ENCODE measurements around the gene POU2F2.
"Not testable (repeated sequence)": the region's sequence is repeated elsewhere in the genome, so short reads cannot be mapped to it uniquely, and the experiment has no call there.

Gene POU2F2

GRCh38 chr19:42048992-42049391 lies 83.3 kb downstream of the POU2F2 start:
- H3K27ac ChIP-seq, result no peak overlapping the region
- H3K36me3 ChIP-seq, result peaks cover 6% of the 10 kb centered on the region
- no peak overlapping the region for H3K4me3 ChIP-seq (ENCODE audit: low read depth in 1 of 2, low read length in 1 of 2)
- no peaks in the 10 kb centered on the region for H3K9me3 ChIP-seq
- no peak for TF ChIP-seq CTCF (IDR thresholded peaks at IDR 0.05)
- H3K4me1 ChIP-seq (ENCODE audit: control insufficient read depth in 1 of 2, insufficient read depth in 1 of 2, low read depth in 1 of 2, low read length in 1 of 2), result no peaks in the 10 kb centered on the region
- H3K27me3 ChIP-seq, result no peaks in the 10 kb centered on the region

DNA sequence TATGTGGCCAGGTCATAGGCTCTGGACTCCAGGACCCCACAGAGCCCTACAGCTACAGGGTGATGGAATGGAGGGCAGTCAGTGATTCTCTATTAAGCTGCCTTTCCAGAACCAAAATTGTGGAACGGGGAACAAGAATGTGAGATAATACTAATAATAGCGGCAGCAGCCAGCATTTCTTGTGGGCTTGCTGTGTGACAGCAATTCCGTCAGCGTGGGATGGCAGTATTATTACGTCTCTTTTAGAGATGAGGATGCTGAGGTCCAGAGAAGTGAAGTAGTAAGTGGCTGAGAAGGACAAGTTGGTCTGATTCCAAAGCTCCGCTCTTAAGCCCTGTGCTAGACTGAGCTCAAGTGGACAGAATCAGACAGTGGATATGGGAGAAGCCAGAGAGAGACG lies 86.7 kb downstream of the POU2F2 start:
- no peak overlapping the region for H3K27ac ChIP-seq
- H3K27me3 ChIP-seq, result no peaks in the 10 kb centered on the region
- H3K9me3 ChIP-seq, result no peaks in the 10 kb centered on the region
- H3K4me1 ChIP-seq (ENCODE audit: control insufficient read depth in 1 of 2, insufficient read depth in 1 of 2, low read depth in 1 of 2, low read length in 1 of 2), result no peaks in the 10 kb centered on the region
- H3K4me3 ChIP-seq (ENCODE audit: low read depth in 1 of 2, low read length in 1 of 2), result no peak overlapping the region
- TF ChIP-seq CTCF (IDR thresholded peaks at IDR 0.05), result no peak
- H3K36me3 ChIP-seq, result no peaks in the 10 kb centered on the region

DNA sequence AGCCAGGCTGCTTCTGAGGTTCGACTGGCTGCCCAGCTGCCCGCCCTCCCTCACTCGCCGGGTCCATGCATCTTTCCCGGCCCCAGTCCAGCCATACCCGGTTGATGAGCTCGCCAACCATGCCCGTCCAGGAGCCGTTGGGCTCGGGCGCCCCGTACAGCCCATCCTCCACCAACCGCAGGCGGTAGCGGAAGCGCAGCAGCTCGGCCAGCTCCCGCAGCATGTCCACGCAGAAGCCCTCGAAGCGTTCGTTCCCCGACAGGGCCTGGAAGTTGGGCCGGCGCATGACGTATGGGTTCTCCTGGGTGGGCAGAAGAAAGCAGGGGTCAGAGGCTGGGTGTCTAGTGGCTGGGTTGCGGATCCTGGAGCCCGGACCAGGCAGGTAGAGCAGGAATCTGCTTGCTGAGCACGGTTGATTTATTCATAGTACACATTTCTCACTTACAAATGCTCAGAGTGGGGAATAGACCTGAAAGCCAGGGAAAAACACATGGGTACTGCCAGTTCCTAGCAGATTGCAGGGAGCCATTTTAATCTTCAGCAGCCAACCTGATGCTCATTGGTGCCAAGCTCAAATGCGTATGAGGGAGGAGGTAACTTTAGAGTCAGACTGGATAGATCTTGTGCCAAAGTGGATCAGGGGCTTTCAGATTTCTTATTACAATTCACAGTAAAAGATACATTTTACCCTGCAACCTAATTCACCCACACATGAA lies 89.6 kb downstream of the POU2F2 start:
- Histone ChIP-seq H3K9me3 (no peaks in the 10 kb centered on the region), H3K27me3 (no peaks in the 10 kb centered on the region), H3K4me3 (ENCODE audit: low read depth in 1 of 2, low read length in 1 of 2) (no peak overlapping the region), H3K27ac (no peak overlapping the region), H3K4me1 (ENCODE audit: control insufficient read depth in 1 of 2, insufficient read depth in 1 of 2, low read depth in 1 of 2, low read length in 1 of 2) (no peaks in the 10 kb centered on the region), H3K36me3 (no peaks in the 10 kb centered on the region)
- no peak for TF ChIP-seq CTCF (IDR thresholded peaks at IDR 0.05)

GRCh38 chr19:42040491-42040890 lies 91.8 kb downstream of the POU2F2 start:
- H3K27me3 ChIP-seq; H3K27ac ChIP-seq; H3K9me3 ChIP-seq; H3K4me1 ChIP-seq (ENCODE audit: control insufficient read depth in 1 of 2, insufficient read depth in 1 of 2, low read depth in 1 of 2, low read length in 1 of 2); H3K36me3 ChIP-seq; H3K4me3 ChIP-seq (ENCODE audit: low read depth in 1 of 2, low read length in 1 of 2): not testable (repeated sequence)

DNA sequence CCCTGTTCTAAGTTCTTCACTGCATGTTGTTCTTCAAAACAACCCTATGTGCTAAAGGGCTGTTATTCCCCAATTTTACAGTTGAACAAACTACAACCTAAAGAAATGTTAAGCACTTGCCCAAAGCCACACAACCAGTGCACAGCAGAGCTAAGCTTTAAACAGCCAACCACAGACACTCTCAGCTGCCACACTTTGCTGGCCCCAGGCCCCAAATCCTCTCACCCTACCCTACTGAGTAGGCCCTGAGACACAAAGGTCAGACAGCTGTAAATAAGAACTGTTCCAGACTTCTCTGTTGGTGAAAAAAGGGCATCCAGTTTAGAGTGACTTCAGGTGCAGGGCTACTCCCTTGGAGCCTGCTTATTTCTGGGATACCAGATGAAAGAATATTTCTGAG lies 92.2 kb downstream of the POU2F2 start:
- no peaks in the 10 kb centered on the region for H3K36me3 ChIP-seq
- no peak overlapping the region for H3K4me3 ChIP-seq (ENCODE audit: low read depth in 1 of 2, low read length in 1 of 2)
- no peaks in the 10 kb centered on the region for H3K4me1 ChIP-seq (ENCODE audit: control insufficient read depth in 1 of 2, insufficient read depth in 1 of 2, low read depth in 1 of 2, low read length in 1 of 2)
- TF ChIP-seq CTCF (IDR thresholded peaks at IDR 0.05), result no peak
- H3K9me3 ChIP-seq, result no peaks in the 10 kb centered on the region
- H3K27ac ChIP-seq, result no peak overlapping the region
- no peaks in the 10 kb centered on the region for H3K27me3 ChIP-seq

- Histone ChIP-seq H3K27me3 (no peaks in the 10 kb centered on the region), H3K4me1 (ENCODE audit: control insufficient read depth in 1 of 2, insufficient read depth in 1 of 2, low read depth in 1 of 2, low read length in 1 of 2) (no peaks in the 10 kb centered on the region)
These were observed 93.6 kb downstream of the POU2F2 start for GRCh38 chr19:42038666-42039065.

More at GRCh38 chr19:42038666-42039065, 93.6 kb downstream of the POU2F2 start:
- Histone ChIP-seq H3K9me3 (no peaks in the 10 kb centered on the region), H3K27ac (no peak overlapping the region), H3K36me3 (no peaks in the 10 kb centered on the region), H3K4me3 (ENCODE audit: low read depth in 1 of 2, low read length in 1 of 2) (no peak overlapping the region)
- no peak for TF ChIP-seq CTCF (IDR thresholded peaks at IDR 0.05)

Data from neutrophil (primary cell).